Natural killer cell (primary cell): ENCODE measurements around the gene CINP. TPM values are rescaled to one million over a fixed set of nuclear protein-coding genes. Genes with fewer than 3 reads are reported as not detected.

ENCODE experiments used
- ATAC-seq, 3 donors: fragments of 150-1000 bp in 2 of 3; fragments of 200-7000 bp in 1 of 3; cut with Tn5 transposase; 1 replicate in 1 of 3; 2 replicates in 2 of 3; pipeline ENCODE4 v1.10.0; 2021; ENCODE audit warnings: mild to moderate bottlenecking in 2 of 3, moderate library complexity in 2 of 3
- DNase-seq, 2 donors: peaks; one replicate each; pipeline versions ENCODE4 v3.0.0 to v3.0.0-alpha.2; 2013 to 2021; ENCODE audit warnings: mixed read lengths in 1 of 2
- H3K27ac ChIP-seq: one replicate; pipeline ENCODE4 v1.5.1; 2013; ENCODE audit warnings: mild to moderate bottlenecking, low read length
- H3K27me3 ChIP-seq: one replicate; pipeline ENCODE4 v1.6.1; 2013; ENCODE audit warnings: low read length; ENCODE audit not compliant: control insufficient read depth, insufficient read depth
- H3K36me3 ChIP-seq: one replicate; pipeline ENCODE4 v1.6.1; 2013; ENCODE audit warnings: low read length; ENCODE audit not compliant: control insufficient read depth, insufficient read depth
- H3K4me1 ChIP-seq: one replicate; pipeline ENCODE4 v1.6.1; 2013; ENCODE audit warnings: low read length; ENCODE audit not compliant: control insufficient read depth, insufficient read depth
- H3K4me3 ChIP-seq: one replicate; pipeline ENCODE4 v1.5.1; 2013; ENCODE audit warnings: low read length
- H3K9me3 ChIP-seq: one replicate; pipeline ENCODE4 v1.6.1; 2013; ENCODE audit warnings: low read length; ENCODE audit not compliant: control insufficient read depth, insufficient read depth
- H3K27ac Mint-ChIP-seq, 2 donors: one replicate each; pipeline ENCODE4 v1.8.0; 2022; ENCODE audit warnings: mild to moderate bottlenecking in 2 of 2, mixed read lengths in 2 of 2, moderate library complexity in 1 of 2
- H3K27me3 Mint-ChIP-seq, 2 donors: one replicate each; pipeline ENCODE4 v1.8.0; 2022; ENCODE audit warnings: low read depth in 2 of 2, mixed read lengths in 2 of 2
- H3K36me3 Mint-ChIP-seq: one replicate; pipeline ENCODE4 v1.8.0; 2022; ENCODE audit warnings: mixed read lengths
- H3K4me1 Mint-ChIP-seq, 2 donors: one replicate each; pipeline ENCODE4 v1.8.0; 2022; ENCODE audit warnings: mixed read lengths in 2 of 2
- H3K4me3 Mint-ChIP-seq: one replicate; pipeline ENCODE4 v1.8.0; 2022; ENCODE audit warnings: mild to moderate bottlenecking, moderate library complexity, mixed read lengths
- H3K9me3 Mint-ChIP-seq, 2 donors: one replicate each; pipeline ENCODE4 v1.8.0; 2022; ENCODE audit warnings: mixed read lengths in 2 of 2
- CTCF ChIP-seq: fragments of 200-600 bp; IDR thresholded peaks from one replicate; pipeline ENCODE4 v1.8.0; 2022; ENCODE audit warnings: antibody characterized with exemption
- WGBS: methylation state at CpG from one replicate; pipeline ENCODE4 v1.1.7; 2013; ENCODE audit warnings: missing lambda C conversion rate; ENCODE audit not compliant: insufficient coverage; 5-methylcytosine and 5-hydroxymethylcytosine counted together
- intact Hi-C: fragments of 100-400 bp; cut with micrococcal nuclease; formaldehyde crosslinking; loops from one replicate; pipeline ENCODE4 v1.14.2; 2022
- total RNA-seq, 4 donors: library from RNA; stranded (reverse); fragments of 120-200 nt in 1 of 4; gene quantifications; one replicate each; pipeline versions ENCODE4 v1.2.3 to v1.2.4, GENCODE V29; 2013 to 2022

Gene CINP
- total RNA-seq, 3 donors from 2014 or later (not counting 1 experiment from before 2014, with no cell fraction given), result 22.4 to 30.0 (median 23.3) TPM

- H3K27ac Mint-ChIP-seq, result no peak overlapping the region
- Histone ChIP-seq H3K36me3 (peaks cover 56% of the 10 kb centered on the region), H3K27me3 (no peaks in the 10 kb centered on the region), H3K4me3 (no peak overlapping the region), H3K9me3 (no peaks in the 10 kb centered on the region), H3K27ac (no peak overlapping the region), H3K4me1 (no peaks in the 10 kb centered on the region)
- no peak overlapping the region for H3K4me3 Mint-ChIP-seq
- peaks cover 0 to 3% of the 10 kb centered on the region in 2 donors for H3K4me1 Mint-ChIP-seq
- intact Hi-C loops, result no loop called here
- no peaks in the 10 kb centered on the region for H3K9me3 Mint-ChIP-seq
- TF ChIP-seq CTCF, result no peak
- ATAC-seq (no peak), DNase-seq (no peak)
- H3K36me3 Mint-ChIP-seq, result peaks cover 12% of the 10 kb centered on the region
- 96% methylated on average over 10 of the region's 10 CpGs for WGBS
- H3K27me3 Mint-ChIP-seq, result no peaks in the 10 kb centered on the region
These were observed 11.7 kb downstream of the CINP start for GRCh38 chr14:102351023-102351422.

DNA sequence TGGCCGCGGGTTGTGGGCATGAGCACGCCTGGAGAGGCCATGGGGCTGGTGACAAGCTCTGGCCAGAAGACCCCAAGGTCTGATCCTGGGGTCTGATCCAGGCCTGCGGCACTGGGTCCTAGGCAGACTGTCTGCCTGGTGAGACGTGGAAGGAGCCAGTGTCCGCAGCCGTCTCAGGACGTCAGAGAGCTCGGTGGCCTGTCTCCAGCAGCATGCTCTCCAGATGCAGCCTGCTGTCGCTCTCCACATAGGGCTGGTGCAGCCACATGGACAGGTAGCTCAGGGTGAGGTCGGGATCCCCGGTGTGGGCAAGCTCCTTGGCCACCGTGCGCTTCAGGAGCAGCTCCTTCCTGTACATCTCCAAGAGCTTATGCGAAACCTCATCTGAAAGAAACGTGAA lies 14.3 kb downstream of the CINP start:
- no peak overlapping the region for H3K4me3 Mint-ChIP-seq
- H3K9me3 Mint-ChIP-seq, result no peaks in the 10 kb centered on the region
- H3K27ac Mint-ChIP-seq, result no peak overlapping the region
- peaks cover 0 to 3% of the 10 kb centered on the region in 2 donors for H3K4me1 Mint-ChIP-seq
- peaks cover 12% of the 10 kb centered on the region for H3K36me3 Mint-ChIP-seq
- no peak for TF ChIP-seq CTCF
- ATAC-seq (no peak), DNase-seq (no peak)
- no peaks in the 10 kb centered on the region for H3K4me1 ChIP-seq
- H3K27me3 ChIP-seq, result no peaks in the 10 kb centered on the region
- H3K27ac ChIP-seq, result no peak overlapping the region
- no peaks in the 10 kb centered on the region for H3K27me3 Mint-ChIP-seq
- H3K9me3 ChIP-seq, result no peaks in the 10 kb centered on the region
- peaks cover 57% of the 10 kb centered on the region for H3K36me3 ChIP-seq
- 96% methylated on average over 16 of the region's 16 CpGs for WGBS
- intact Hi-C loops, result no loop called here
- no peak overlapping the region for H3K4me3 ChIP-seq

DNA sequence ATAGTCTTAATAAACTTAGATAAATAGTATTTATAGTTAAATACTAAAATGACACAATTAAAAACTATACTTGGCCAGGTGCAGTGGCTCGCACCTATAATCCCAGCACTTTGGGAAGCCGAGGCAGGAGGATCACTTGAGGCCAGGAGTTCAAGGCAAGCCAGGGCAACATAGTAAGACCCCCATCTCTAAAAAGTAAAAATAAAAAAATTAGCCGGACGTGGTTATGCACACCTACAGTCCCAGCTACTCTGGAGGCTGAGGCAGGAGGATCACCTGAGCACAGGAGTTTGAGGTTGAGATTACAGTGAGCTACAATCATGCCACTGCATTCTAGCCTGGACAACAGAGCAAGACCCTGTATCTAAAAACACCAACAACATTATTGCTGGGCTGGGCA lies 16.0 kb downstream of the CINP start:
- Mint-ChIP-seq H3K4me1 (no peaks in the 10 kb centered on the region), H3K9me3 (no peaks in the 10 kb centered on the region), H3K27ac (no peak overlapping the region), H3K27me3 (no peaks in the 10 kb centered on the region), H3K4me3 (no peak overlapping the region), H3K36me3 (peaks cover 12% of the 10 kb centered on the region)
- H3K27ac ChIP-seq, result no peak overlapping the region
- TF ChIP-seq CTCF, result no peak
- H3K4me1 ChIP-seq, result no peaks in the 10 kb centered on the region
- no peak overlapping the region for H3K4me3 ChIP-seq
- H3K36me3 ChIP-seq, result peaks cover 49% of the 10 kb centered on the region
- no peaks in the 10 kb centered on the region for H3K27me3 ChIP-seq
- 98% methylated on average over 4 of the region's 4 CpGs for WGBS
- no peaks in the 10 kb centered on the region for H3K9me3 ChIP-seq
- ATAC-seq (no peak), DNase-seq (no peak)
- intact Hi-C loops, result no loop called here

DNA sequence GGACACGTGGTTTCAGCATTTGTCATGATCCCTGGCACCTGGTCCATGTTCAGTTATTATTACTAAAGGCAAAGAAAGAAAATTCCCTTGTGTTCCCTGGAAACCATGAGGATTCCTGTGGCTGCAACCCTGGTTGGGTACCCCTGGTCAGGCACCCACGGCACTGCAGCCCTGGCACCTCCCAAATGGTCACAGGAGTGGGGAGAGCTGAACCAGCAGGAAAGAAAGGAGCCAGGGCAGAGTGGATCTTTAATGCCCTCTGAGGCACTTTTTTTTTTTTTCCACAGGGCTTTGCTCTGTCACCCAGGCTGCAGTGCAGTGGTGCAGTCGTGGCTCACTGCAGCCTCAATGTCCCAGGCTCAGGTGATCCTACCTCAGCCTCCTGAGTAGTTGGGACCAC lies 17.5 kb downstream of the CINP start:
- H3K9me3 ChIP-seq, result no peaks in the 10 kb centered on the region
- H3K4me3 ChIP-seq, result no peak overlapping the region
- no peak for DNase-seq
- TF ChIP-seq CTCF, result no peak
- intact Hi-C loops, result no loop called here
- peaks cover 51% of the 10 kb centered on the region for H3K36me3 ChIP-seq
- Mint-ChIP-seq H3K36me3 (peaks cover 12% of the 10 kb centered on the region), H3K4me3 (no peak overlapping the region), H3K27ac (no peak overlapping the region), H3K27me3 (no peaks in the 10 kb centered on the region), H3K9me3 (no peaks in the 10 kb centered on the region), H3K4me1 (no peaks in the 10 kb centered on the region)
- no peak overlapping the region for H3K27ac ChIP-seq
- ATAC-seq, result no peak
- 92% methylated on average over 3 of the region's 3 CpGs for WGBS
- H3K27me3 ChIP-seq, result no peaks in the 10 kb centered on the region
- H3K4me1 ChIP-seq, result no peaks in the 10 kb centered on the region
